GM23248 (cell line): ENCODE measurements around the gene IGSF5. TPM values are rescaled to one million over a fixed set of nuclear protein-coding genes. Genes with fewer than 3 reads are reported as not detected.
A peak's percentile ranks its signal among the peaks of the same experiment; 100 is the strongest.

ENCODE experiments used
- DNase-seq: peaks from one replicate; pipeline ENCODE4 v3.0.0-alpha.2; 2015
- H2AFZ ChIP-seq: fragments of 200-600 bp; sonication (generic); 2 replicates; pipeline ENCODE4 v1.6.1; 2016; ENCODE audit warnings: antibody characterized with exemption
- H3F3A ChIP-seq: fragments of 200-600 bp; sonication (generic); 2 replicates; pipeline ENCODE4 v1.6.1; 2016; ENCODE audit warnings: mild to moderate bottlenecking, antibody characterized with exemption, mixed run types; ENCODE audit not compliant: insufficient read depth
- H3K27ac ChIP-seq: fragments of 200-600 bp; sonication (generic); 2 replicates; pipeline ENCODE4 v1.5.1; 2016; ENCODE audit warnings: mild to moderate bottlenecking
- H3K27me3 ChIP-seq: fragments of 200-600 bp; sonication (generic); replicated peaks from 2 replicates; pipeline ENCODE4 v1.6.1; 2016; ENCODE audit warnings: mild to moderate bottlenecking; ENCODE audit not compliant: insufficient read depth
- H3K36me3 ChIP-seq: fragments of 200-600 bp; sonication (generic); 2 replicates; pipeline ENCODE4 v1.6.1; 2016; ENCODE audit warnings: low read depth, mild to moderate bottlenecking
- H3K4me1 ChIP-seq: fragments of 200-600 bp; sonication (generic); 2 replicates; pipeline ENCODE4 v1.6.1; 2016; ENCODE audit warnings: mild to moderate bottlenecking; ENCODE audit not compliant: insufficient read depth
- H3K4me2 ChIP-seq: fragments of 200-600 bp; sonication (generic); one replicate; pipeline ENCODE4 v1.6.1; 2016; ENCODE audit warnings: mild to moderate bottlenecking; ENCODE audit not compliant: unreplicated experiment
- H3K4me3 ChIP-seq: fragments of 200-600 bp; sonication (generic); 2 replicates; pipeline ENCODE4 v1.5.1; 2016; ENCODE audit warnings: mild to moderate bottlenecking
- H3K79me2 ChIP-seq: fragments of 200-600 bp; sonication (generic); 2 replicates; pipeline ENCODE4 v1.6.1; 2016; ENCODE audit warnings: mild to moderate bottlenecking; ENCODE audit not compliant: insufficient read depth
- H3K9ac ChIP-seq: fragments of 200-600 bp; sonication (generic); 2 replicates; pipeline ENCODE4 v1.6.1; 2016; ENCODE audit warnings: mild to moderate bottlenecking
- H3K9me2 ChIP-seq: fragments of 200-600 bp; sonication (generic); 2 replicates; pipeline ENCODE4 v1.6.1; 2016; ENCODE audit warnings: mixed run types, mild to moderate bottlenecking, moderate library complexity; ENCODE audit not compliant: insufficient read depth
- H3K9me3 ChIP-seq: fragments of 200-600 bp; sonication (generic); one replicate; pipeline ENCODE4 v1.6.1; 2017; ENCODE audit warnings: low read depth
- H4K20me1 ChIP-seq: fragments of 200-600 bp; sonication (generic); 2 replicates; pipeline ENCODE4 v1.6.0; 2016; ENCODE audit not compliant: insufficient read depth
- EZH2 ChIP-seq: fragments of 200-600 bp; sonication (generic); IDR thresholded peaks from 2 replicates; pipeline ENCODE4 v1.6.1; 2018; ENCODE audit warnings: antibody characterized with exemption, mild to moderate bottlenecking; ENCODE audit not compliant: insufficient read depth, poor library complexity, severe bottlenecking
- EZH2phosphoT487 ChIP-seq: fragments of 200-600 bp; sonication (generic); IDR thresholded peaks from 2 replicates; pipeline ENCODE4 v1.6.1; 2018; ENCODE audit warnings: antibody characterized with exemption, moderate library complexity, mild to moderate bottlenecking, low read depth; ENCODE audit not compliant: insufficient read depth
- WGBS, 2 experiments: methylation state at CpG; one replicate each; pipeline ENCODE4 v1.1.6; 2015 to 2017; ENCODE audit warnings: low lambda C conversion rate in 2 of 2, low coverage in 1 of 2; ENCODE audit errors: missing lambda C conversion rate in 2 of 2; 5-methylcytosine and 5-hydroxymethylcytosine counted together
- in situ Hi-C: fragments of 300-500 bp; cut with MboI; formaldehyde crosslinking; loops from 2 replicates; pipeline ENCODE4 v1.15.0; 2020
- polyA plus RNA-seq: library from polyadenylated mRNA; unstranded; fragments of >200 nt; fragmentation: Nextera tagmentation; extraction: Ambion mirVana; gene quantifications from 2 replicates; pipeline ENCODE4 v1.2.1, GENCODE V29; 2016
- total RNA-seq: library from RNA; depleted of rRNA; stranded (reverse); fragments of >200 nt; shearing (Covaris generic); gene quantifications from 2 replicates; pipeline ENCODE4 v1.2.3, GENCODE V29; 2014

The IGSF5 gene
- total and polyA plus RNA-seq, 2 experiments from 2014 or later = not detected

GRCh38 chr21:39775816-39776215 lies 30.8 kb downstream of the IGSF5 start:
- in situ Hi-C loops = no loop called here
- Histone ChIP-seq H3K36me3 (no peaks in the 10 kb centered on the region), H3K4me2 (no peak overlapping the region), H3F3A (no peaks in the 10 kb centered on the region), H4K20me1 (no peaks in the 10 kb centered on the region), H3K9ac (no peak overlapping the region), H3K27me3 (no peaks in the 10 kb centered on the region), H3K4me3 (no peak overlapping the region), H3K9me3 (no peaks in the 10 kb centered on the region), H3K4me1 (no peaks in the 10 kb centered on the region), H2AFZ (no peak overlapping the region), H3K9me2 (no peaks in the 10 kb centered on the region), H3K27ac (no peak overlapping the region), H3K79me2 (no peaks in the 10 kb centered on the region)
- DNase-seq = no peak
- TF ChIP-seq EZH2 = no peak
- no peak for TF ChIP-seq EZH2phosphoT487
- 13 to 14% methylated on average over 1 of the region's 1 CpG for WGBS, 2 experiments

- TF ChIP-seq EZH2phosphoT487 (no peak), EZH2 (no peak)
- H3K27ac ChIP-seq = no peak overlapping the region
- H3K9me2 ChIP-seq = no peaks in the 10 kb centered on the region
- 8 to 9% methylated on average over 3 of the region's 3 CpGs for WGBS, 2 experiments
- no peaks in the 10 kb centered on the region for H3K79me2 ChIP-seq
- in situ Hi-C loops = no loop called here
- no peaks in the 10 kb centered on the region for H3K4me1 ChIP-seq
- H3K9ac ChIP-seq = no peak overlapping the region
- no peak for DNase-seq
- H4K20me1 ChIP-seq = no peaks in the 10 kb centered on the region
- no peak overlapping the region for H2AFZ ChIP-seq
- H3K36me3 ChIP-seq = no peaks in the 10 kb centered on the region
- no peak overlapping the region for H3K4me3 ChIP-seq
- no peaks in the 10 kb centered on the region for H3F3A ChIP-seq
- H3K9me3 ChIP-seq = no peaks in the 10 kb centered on the region
- H3K4me2 ChIP-seq = no peak overlapping the region
- no peaks in the 10 kb centered on the region for H3K27me3 ChIP-seq
These were observed 31.6 kb downstream of the IGSF5 start for GRCh38 chr21:39776589-39776988.

- Histone ChIP-seq H3K9me2 (no peaks in the 10 kb centered on the region), H3K27ac (no peak overlapping the region), H3K4me2 (no peak overlapping the region), H3K27me3 (no peaks in the 10 kb centered on the region), H3K79me2 (no peaks in the 10 kb centered on the region), H3F3A (no peaks in the 10 kb centered on the region), H3K36me3 (no peaks in the 10 kb centered on the region), H4K20me1 (no peaks in the 10 kb centered on the region), H3K9me3 (no peaks in the 10 kb centered on the region), H3K4me3 (no peak overlapping the region), H3K9ac (no peak overlapping the region), H2AFZ (no peak overlapping the region), H3K4me1 (no peaks in the 10 kb centered on the region)
- TF ChIP-seq EZH2 (no peak), EZH2phosphoT487 (no peak)
- WGBS, 2 experiments = 22 to 25% methylated on average over 3 of the region's 3 CpGs
- DNase-seq = no peak
- in situ Hi-C loops = no loop called here
These were observed 36.3 kb downstream of the IGSF5 start for GRCh38 chr21:39781331-39781730.

- Histone ChIP-seq H3K36me3 (no peaks in the 10 kb centered on the region), H3K4me1 (no peaks in the 10 kb centered on the region), H3K4me2 (no peak overlapping the region), H3K27me3 (no peaks in the 10 kb centered on the region), H3K79me2 (no peaks in the 10 kb centered on the region), H2AFZ (0 out of 2 replicates have a peak overlapping the region, but pooled peaks have one; percentile 39), H3K27ac (no peak overlapping the region), H3K9ac (no peak overlapping the region), H3F3A (no peaks in the 10 kb centered on the region), H3K9me3 (no peaks in the 10 kb centered on the region), H4K20me1 (no peaks in the 10 kb centered on the region), H3K4me3 (no peak overlapping the region), H3K9me2 (no peaks in the 10 kb centered on the region)
- TF ChIP-seq EZH2phosphoT487 = no peak
- TF ChIP-seq EZH2 = no peak
- 2% methylated on average over 9 of the region's 9 CpGs for WGBS, 2 experiments
- peak; percentile 48 for DNase-seq
- in situ Hi-C loops = no loop called here
These were observed 43.4 kb downstream of the IGSF5 start for GRCh38 chr21:39788383-39788782.

- WGBS, 2 experiments = 36 to 43% methylated on average over 8 of the region's 8 CpGs
- in situ Hi-C loops = no loop called here
- Histone ChIP-seq H3F3A (no peaks in the 10 kb centered on the region), H3K9me2 (no peaks in the 10 kb centered on the region), H3K4me2 (no peak overlapping the region), H3K27me3 (no peaks in the 10 kb centered on the region), H3K36me3 (no peaks in the 10 kb centered on the region), H3K79me2 (no peaks in the 10 kb centered on the region), H3K27ac (no peak overlapping the region), H3K4me3 (no peak overlapping the region), H3K9ac (no peak overlapping the region), H2AFZ (no peak overlapping the region), H3K4me1 (no peaks in the 10 kb centered on the region), H4K20me1 (no peaks in the 10 kb centered on the region), H3K9me3 (no peaks in the 10 kb centered on the region)
- DNase-seq = no peak
- TF ChIP-seq EZH2phosphoT487 = no peak
- TF ChIP-seq EZH2 = no peak
These were observed 51.5 kb downstream of the IGSF5 start for GRCh38 chr21:39796466-39796865.
